ACC112 (cell line): Measurements from ENCODE around the gene RIBC2.

Experiments
- H2AFZ ChIP-seq: fragments of 200-600 bp; sonication (generic); one replicate; pipeline ENCODE4 v1.6.0; 2017; ENCODE audit warnings: antibody characterized with exemption, low read length; ENCODE audit not compliant: unreplicated experiment
- H3K27ac ChIP-seq: fragments of 200-600 bp; sonication (generic); 2 replicates; pipeline ENCODE4 v1.5.1; 2014; ENCODE audit warnings: low read depth, mild to moderate bottlenecking, antibody characterized with exemption, low read length, moderate library complexity
- H3K27me3 ChIP-seq: fragments of 200-600 bp; sonication (generic); 2 replicates; pipeline ENCODE4 v1.6.1; 2014; ENCODE audit warnings: mild to moderate bottlenecking, antibody characterized with exemption, low read length, moderate library complexity, mixed read lengths; ENCODE audit not compliant: insufficient read depth
- H3K36me3 ChIP-seq: fragments of 200-600 bp; sonication (generic); 2 replicates; pipeline ENCODE4 v1.6.1; 2016; ENCODE audit warnings: mild to moderate bottlenecking, antibody characterized with exemption, low read length, moderate library complexity, mixed read lengths; ENCODE audit not compliant: insufficient read depth
- H3K4me1 ChIP-seq: fragments of 200-600 bp; sonication (generic); one replicate; pipeline ENCODE4 v1.6.1; 2016; ENCODE audit warnings: low read length, mixed read lengths; ENCODE audit not compliant: insufficient read depth, unreplicated experiment, control insufficient read depth
- H3K4me3 ChIP-seq: fragments of 200-600 bp; sonication (generic); 2 replicates; pipeline ENCODE4 v1.5.1; 2014; ENCODE audit warnings: mild to moderate bottlenecking, low read depth, low read length
- H3K79me2 ChIP-seq: fragments of 200-600 bp; sonication (generic); one replicate; pipeline ENCODE4 v1.6.0; 2016; ENCODE audit warnings: low read length; ENCODE audit not compliant: control insufficient read depth, unreplicated experiment, insufficient read depth

The RIBC2 gene

GRCh38 chr22:45424241-45424731 lies 10.8 kb downstream of the RIBC2 start:
- H3K27ac ChIP-seq: no peak overlapping the region
- H3K79me2 ChIP-seq: no peaks in the 10 kb centered on the region
- H3K4me3 ChIP-seq: no peak overlapping the region
- no peaks in the 10 kb centered on the region for H3K36me3 ChIP-seq
- H2AFZ ChIP-seq: no peak overlapping the region
- H3K27me3 ChIP-seq: no peaks in the 10 kb centered on the region
- H3K4me1 ChIP-seq: no peaks in the 10 kb centered on the region

DNA sequence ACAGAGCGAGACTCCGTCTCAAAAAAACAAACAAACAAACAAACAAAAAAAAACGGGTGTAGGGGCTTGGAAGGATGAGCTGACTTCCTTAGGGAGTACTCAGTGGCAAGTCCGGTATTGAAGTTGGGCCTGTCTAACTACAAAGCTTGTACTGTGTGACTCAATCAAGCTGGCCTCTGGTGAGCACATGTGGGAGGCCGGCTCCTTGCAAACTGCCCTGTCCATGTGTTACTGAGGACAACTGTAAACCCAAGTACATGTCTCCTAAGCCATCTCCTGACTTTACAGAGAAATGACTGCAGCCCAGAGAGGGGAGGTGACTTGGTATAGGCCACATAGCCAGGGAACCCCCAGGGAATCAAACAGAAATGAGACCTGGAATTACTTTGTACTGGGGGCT lies 11.6 kb downstream of the RIBC2 start:
- no peaks in the 10 kb centered on the region for H3K4me1 ChIP-seq
- no peaks in the 10 kb centered on the region for H3K27me3 ChIP-seq
- H3K36me3 ChIP-seq: no peaks in the 10 kb centered on the region
- H3K4me3 ChIP-seq: no peak overlapping the region
- H3K79me2 ChIP-seq: no peaks in the 10 kb centered on the region
- no peak overlapping the region for H3K27ac ChIP-seq
- H2AFZ ChIP-seq: no peak overlapping the region

DNA sequence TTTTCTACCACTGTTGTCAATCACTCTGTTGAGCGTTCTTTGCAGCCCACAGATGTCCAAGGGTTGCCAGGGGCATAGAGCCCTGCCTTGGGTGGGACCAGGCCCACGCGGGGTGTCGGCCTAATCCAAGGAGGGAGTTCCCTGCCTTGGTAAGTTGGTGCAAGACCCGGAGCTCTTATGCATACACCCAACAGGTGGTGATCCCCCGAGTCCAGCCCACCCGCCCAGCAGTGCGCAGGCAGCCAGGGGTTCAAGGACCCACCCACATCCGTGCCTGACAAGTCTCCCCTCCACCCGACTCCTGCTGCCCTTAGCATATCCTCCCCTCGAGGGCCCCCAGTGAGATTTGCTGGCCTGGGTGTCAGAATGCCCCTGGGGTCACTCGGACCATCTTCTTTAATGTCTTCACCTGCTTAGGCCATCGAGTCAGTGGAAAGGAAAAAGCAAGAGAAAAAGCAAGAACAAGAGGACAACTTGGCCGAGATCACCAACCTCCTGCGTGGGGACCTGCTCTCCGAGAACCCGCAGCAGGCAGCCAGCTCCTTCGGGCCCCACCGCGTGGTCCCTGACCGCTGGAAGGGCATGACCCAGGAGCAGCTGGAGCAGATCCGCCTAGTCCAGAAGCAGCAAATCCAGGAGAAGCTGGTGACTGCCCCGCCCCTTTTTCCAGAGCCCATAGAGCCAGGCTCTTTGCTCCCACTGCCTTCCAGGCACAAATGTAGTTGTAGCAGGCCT lies 12.2 kb downstream of the RIBC2 start:
- H3K36me3 ChIP-seq: no peaks in the 10 kb centered on the region
- H3K79me2 ChIP-seq: no peaks in the 10 kb centered on the region
- no peaks in the 10 kb centered on the region for H3K27me3 ChIP-seq
- H3K27ac ChIP-seq: no peak overlapping the region
- no peak overlapping the region for H2AFZ ChIP-seq
- no peak overlapping the region for H3K4me3 ChIP-seq
- no peaks in the 10 kb centered on the region for H3K4me1 ChIP-seq

DNA sequence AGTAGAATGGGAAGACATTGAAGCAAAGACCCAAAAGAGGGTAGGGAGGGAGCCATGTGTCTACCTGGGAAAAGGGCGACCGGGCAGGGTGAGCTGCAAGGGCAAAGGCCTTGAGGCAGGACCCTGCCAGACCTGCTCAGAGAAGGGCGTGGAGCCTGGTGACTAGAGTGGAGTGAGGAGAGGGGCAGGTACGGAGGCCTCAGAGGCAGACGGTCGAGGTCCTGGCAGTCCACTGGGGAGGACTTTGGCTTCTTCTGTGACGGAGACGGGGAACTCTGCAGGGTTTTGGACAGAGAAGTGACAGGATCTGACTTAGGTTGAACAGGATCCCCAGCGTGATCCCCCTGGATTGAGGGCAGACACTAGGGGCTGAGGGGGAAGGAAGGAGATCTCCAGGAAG lies 12.9 kb downstream of the RIBC2 start:
- no peaks in the 10 kb centered on the region for H3K36me3 ChIP-seq
- no peaks in the 10 kb centered on the region for H3K79me2 ChIP-seq
- no peaks in the 10 kb centered on the region for H3K27me3 ChIP-seq
- no peaks in the 10 kb centered on the region for H3K4me1 ChIP-seq
- no peak overlapping the region for H2AFZ ChIP-seq
- H3K4me3 ChIP-seq: no peak overlapping the region
- H3K27ac ChIP-seq: no peak overlapping the region

DNA sequence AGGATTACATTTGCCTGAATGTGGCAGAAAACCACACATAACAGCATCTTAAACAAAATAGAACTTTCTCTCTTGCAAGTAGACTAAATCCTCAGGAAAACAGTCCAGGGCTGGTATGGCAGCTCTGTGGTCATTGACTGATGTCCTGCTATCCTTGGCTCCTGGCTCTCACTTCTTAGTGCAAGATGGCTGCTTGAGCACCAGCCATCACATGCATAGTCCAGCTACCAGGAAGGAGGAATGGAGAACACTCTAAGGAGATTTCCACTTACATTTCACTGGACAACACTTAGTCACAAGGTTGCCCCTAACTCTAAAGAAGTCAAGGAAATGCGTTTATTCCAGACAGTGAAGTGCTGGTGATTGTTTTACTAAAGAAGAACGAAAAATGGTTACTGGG lies 13.6 kb downstream of the RIBC2 start:
- Histone ChIP-seq H3K36me3 (no peaks in the 10 kb centered on the region), H3K27ac (no peak overlapping the region), H2AFZ (no peak overlapping the region), H3K27me3 (no peaks in the 10 kb centered on the region), H3K79me2 (no peaks in the 10 kb centered on the region), H3K4me3 (no peak overlapping the region), H3K4me1 (no peaks in the 10 kb centered on the region)

DNA sequence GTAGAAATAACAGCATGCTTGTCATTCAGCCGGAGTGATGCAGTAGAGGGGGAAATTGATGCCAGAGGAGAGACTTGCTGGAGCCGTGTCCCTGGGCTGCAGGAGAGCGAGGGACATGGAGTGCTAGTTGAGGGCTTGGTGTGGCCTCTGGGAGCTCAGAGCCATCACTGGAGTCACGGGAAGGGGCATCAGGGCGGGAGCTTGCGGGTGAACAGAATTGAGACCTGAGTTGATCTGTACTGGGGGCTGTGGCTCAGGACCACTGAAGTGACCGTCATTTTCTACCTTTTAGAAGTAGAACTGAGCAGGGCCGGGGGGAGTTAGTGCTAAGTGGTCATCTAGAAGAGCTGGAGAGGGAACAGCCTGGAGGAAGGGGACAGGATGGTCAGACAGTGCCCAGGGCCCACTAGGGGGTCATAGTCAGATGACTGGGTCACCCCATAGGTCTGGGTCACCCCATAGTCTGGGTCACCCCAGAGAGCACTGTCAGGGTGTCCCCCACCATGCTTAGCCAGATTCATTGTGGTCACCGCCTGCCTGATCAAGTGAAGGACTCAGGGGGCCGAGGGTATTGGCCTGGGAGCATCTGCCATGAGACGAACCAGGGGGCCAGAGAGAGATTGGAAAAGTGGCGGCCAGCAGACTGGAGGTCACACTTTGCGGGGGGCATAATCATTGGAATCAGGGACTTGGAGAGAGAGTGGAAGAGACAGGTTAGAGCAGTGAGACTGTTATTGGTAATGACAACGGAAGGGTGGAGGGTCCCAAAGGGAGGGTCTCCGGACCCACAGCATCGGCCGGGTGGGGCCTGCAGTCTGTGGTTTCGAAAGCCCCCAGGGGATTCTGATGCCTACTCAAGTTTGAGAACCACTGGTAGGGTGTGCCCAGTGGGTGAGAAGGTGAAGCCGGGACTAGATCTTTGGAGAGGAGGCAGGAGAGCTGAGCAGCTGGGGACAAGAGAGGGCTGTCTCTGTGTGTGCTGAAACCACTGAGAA lies 15.2 kb downstream of the RIBC2 start:
- H3K79me2 ChIP-seq: no peaks in the 10 kb centered on the region
- no peaks in the 10 kb centered on the region for H3K4me1 ChIP-seq
- no peaks in the 10 kb centered on the region for H3K36me3 ChIP-seq
- H3K27ac ChIP-seq: no peak overlapping the region
- H2AFZ ChIP-seq: no peak overlapping the region
- H3K4me3 ChIP-seq: no peak overlapping the region
- H3K27me3 ChIP-seq: no peaks in the 10 kb centered on the region

DNA sequence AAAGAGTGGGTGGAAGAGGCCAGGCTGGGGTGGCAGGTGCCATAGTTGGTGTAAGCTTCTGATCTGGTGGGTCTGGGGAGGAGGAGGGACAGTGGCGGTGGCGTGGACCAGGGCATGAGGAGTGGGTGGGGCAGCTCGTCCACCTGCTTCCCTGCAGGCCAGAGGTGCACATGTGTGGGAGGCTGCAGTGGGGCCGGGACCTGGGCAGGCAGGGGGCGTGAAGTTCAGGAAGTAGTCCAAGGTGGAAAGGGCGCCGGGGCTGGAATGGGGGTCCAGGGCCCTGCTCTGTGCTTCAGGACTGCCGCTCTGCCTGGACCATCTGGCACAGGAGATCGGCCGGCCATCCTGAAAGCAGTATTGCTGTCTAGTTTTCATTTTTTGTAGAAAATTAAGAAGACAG lies 15.9 kb downstream of the RIBC2 start:
- Histone ChIP-seq H3K79me2 (no peaks in the 10 kb centered on the region), H3K36me3 (no peaks in the 10 kb centered on the region), H3K27ac (no peak overlapping the region), H2AFZ (no peak overlapping the region), H3K4me3 (no peak overlapping the region), H3K4me1 (no peaks in the 10 kb centered on the region), H3K27me3 (no peaks in the 10 kb centered on the region)

DNA sequence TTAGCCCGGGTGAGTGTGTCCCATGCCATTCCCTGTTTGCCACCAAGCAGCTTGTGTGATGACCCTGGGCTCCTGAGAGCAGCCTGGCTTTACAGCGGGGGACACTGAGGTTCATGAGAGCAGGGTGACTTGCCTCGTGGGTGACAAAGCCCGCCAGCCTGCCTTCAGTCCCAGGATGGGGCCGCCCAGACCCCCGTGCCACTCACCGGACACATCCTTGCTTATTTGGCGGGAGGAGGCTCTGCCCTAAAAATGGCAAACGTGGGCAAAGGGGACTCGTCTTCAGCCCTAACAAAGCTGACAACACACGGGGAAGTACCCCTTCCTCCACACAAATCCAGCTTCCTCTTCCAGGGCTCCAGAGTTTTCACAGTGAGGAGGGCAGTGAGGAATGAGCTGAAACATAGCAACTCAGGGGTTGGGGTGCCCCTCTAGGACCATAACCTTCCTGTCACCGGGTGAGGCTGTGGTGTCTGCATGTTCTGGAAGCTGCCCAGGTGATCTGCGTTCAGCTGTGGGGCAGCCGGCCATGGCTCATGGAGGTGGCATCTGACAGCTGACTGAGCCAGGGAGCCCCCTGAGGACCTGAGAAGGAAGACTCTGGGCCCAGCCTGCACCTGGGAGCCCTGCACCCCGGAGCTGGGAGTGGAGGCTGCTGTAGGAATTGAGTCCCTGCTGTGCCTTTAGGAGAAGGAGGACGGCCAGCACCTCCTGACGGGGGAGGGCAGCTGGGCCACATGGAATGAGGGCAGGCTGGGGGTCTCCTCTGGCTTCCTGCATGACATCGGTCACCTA lies 16.7 kb downstream of the RIBC2 start:
- H3K4me1 ChIP-seq: no peaks in the 10 kb centered on the region
- H3K79me2 ChIP-seq: no peaks in the 10 kb centered on the region
- H3K27me3 ChIP-seq: no peaks in the 10 kb centered on the region
- H3K36me3 ChIP-seq: no peaks in the 10 kb centered on the region
- no peak overlapping the region for H2AFZ ChIP-seq
- no peak overlapping the region for H3K27ac ChIP-seq
- H3K4me3 ChIP-seq: no peak overlapping the region

DNA sequence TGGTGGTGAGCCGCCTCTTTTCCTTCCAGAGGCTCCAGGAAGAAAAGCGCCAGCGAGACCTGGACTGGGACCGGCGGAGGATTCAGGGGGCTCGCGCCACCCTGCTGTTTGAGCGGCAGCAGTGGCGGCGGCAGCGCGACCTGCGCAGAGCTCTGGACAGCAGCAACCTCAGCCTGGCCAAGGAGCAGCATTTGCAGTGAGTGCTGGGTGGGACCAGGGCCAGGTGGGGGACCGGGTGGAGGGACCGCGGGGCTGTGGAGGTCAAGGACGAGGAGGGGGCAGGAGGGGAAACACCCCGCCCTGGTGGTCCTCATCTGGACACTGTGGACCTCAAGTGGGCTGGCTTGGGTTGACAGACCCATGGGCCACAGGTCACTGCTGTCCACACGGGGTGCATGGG lies 17.4 kb downstream of the RIBC2 start:
- Histone ChIP-seq H3K27ac (no peak overlapping the region), H3K4me1 (no peaks in the 10 kb centered on the region), H3K36me3 (no peaks in the 10 kb centered on the region), H2AFZ (no peak overlapping the region), H3K4me3 (no peak overlapping the region), H3K79me2 (no peaks in the 10 kb centered on the region), H3K27me3 (no peaks in the 10 kb centered on the region)

DNA sequence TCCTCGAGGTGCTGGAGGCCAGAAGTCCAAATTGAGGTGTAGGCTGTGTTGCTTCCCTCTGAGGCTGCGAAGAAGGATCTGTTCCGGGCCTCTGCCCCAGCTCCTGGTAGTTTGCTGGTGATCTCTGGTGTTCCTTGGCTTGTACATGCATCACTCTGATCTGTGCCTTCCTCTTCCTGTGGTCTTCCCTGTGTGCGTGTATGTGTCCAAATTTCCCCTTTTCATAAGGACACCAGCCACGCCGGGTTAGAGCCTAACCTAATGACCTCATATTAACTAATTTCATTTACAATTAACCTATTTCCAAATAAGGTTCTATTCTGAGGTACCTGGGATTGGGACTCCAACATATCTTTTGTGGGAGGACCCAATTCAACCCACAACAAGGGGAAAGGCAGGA lies 21.5 kb downstream of the RIBC2 start:
- no peaks in the 10 kb centered on the region for H3K36me3 ChIP-seq
- no peaks in the 10 kb centered on the region for H3K79me2 ChIP-seq
- H3K4me1 ChIP-seq: no peaks in the 10 kb centered on the region
- H3K27me3 ChIP-seq: no peaks in the 10 kb centered on the region
- H2AFZ ChIP-seq: no peak overlapping the region
- H3K27ac ChIP-seq: no peak overlapping the region
- H3K4me3 ChIP-seq: no peak overlapping the region
